ENCODE results near the gene DYNC1I1.

DNA sequence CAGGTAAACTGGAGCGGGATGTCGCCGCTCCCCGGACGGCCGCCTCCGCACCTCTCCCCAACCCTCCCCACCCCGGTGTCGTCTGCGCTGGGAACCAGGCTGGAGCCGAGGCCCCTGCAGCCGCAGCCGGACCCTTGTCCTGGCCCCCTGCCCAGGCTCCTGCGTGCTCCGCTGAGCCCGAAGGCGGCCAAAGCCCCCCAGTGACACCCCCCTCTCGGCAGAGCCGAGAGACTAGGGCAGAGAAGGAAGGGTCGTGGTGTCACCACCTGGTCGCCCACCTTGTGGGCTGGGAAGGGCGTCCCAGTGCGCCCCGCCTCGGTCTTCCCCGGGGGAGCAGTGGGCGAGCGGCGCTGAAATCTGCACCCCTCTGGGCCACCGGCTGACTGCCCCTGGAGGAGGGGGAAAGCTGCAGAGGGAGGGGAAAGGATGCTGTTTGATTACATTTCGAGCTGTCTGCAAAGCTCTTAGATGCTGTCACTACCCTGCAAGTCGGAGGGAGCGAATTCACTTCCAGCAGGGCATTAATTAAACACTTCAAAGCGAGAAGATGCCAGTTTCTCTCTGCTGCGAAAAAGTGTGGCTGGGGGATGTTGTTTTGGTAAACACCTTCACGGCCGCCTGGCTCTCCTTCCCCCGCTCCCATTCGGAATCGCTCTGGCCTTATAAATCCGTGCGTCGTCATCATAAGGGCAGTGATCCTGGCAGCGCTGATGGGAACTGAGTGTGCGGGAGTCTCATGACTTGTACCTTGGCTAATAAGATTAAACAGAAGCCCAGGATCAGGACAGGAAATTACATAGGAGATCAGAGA, 622 bp downstream of the DYNC1I1 start:
- TF ChIP-seq CTCF (IDR thresholded peaks at IDR 0.05 in 4 of 5, conservative IDR thresholded peaks at IDR 0.05 in 1 of 5), result no peak
- peak; percentile 38 to 49 for TF ChIP-seq POLR2A (IDR thresholded peaks at IDR 0.05)

Measured in gastrocnemius medialis (tissue), 4 donors.